Spleen (tissue), 7 donors: ENCODE data around the gene RFTN1.

ENCODE experiments used
- CTCF ChIP-seq, 11 experiments: fragments of 200-600 bp in 7 of 11; fragments of 450-650 bp in 4 of 11; sonication (generic) in 4 of 11; IDR thresholded peaks in 8 of 11; conservative IDR thresholded peaks in 3 of 11; 1 replicate in 7 of 11; 2 replicates in 4 of 11; pipeline versions ENCODE4 v1.4.0 to v1.8.0; 2016 to 2021; ENCODE audit warnings: antibody characterized with exemption in 11 of 11, inconsistent platforms in 4 of 11, mild to moderate bottlenecking in 1 of 11
- POLR2A ChIP-seq, 3 donors: fragments of 450-650 bp; IDR thresholded peaks; one replicate each; pipeline ENCODE4 v1.5.1; 2017; ENCODE audit warnings: antibody characterized with exemption in 3 of 3, mild to moderate bottlenecking in 1 of 3
- POLR2AphosphoS5 ChIP-seq, 3 donors: sonication (generic); formaldehyde crosslinking; IDR thresholded peaks; one replicate each; pipeline ENCODE4 v1.5.1; 2017; ENCODE audit warnings: antibody characterized with exemption in 3 of 3
- donor health status: DM: no; HTN: no; CAD: no; lungs with moderate emphysema.
- donor health status: DM: no; HTN: no; CAD: no.
- donor health status: DM: no; HTN: no; CAD: no.

- TF ChIP-seq CTCF (IDR thresholded peaks at IDR 0.05 in 8 of 11, conservative IDR thresholded peaks at IDR 0.05 in 3 of 11) (no peak), POLR2A (IDR thresholded peaks at IDR 0.05) (no peak), POLR2AphosphoS5 (IDR thresholded peaks at IDR 0.05) (no peak)
Observed at GRCh38 chr3:16543242-16543864, 29.9 kb upstream of the RFTN1 start.
